GM13976 (cell line): ENCODE measurements around the gene ALCAM.
A peak's percentile ranks its signal among the peaks of the same experiment; 100 is the strongest.

Source experiments
- DNase-seq: peaks from one replicate; pipeline ENCODE4 v3.0.0; 2012; ENCODE audit warnings: low spot score
- in situ Hi-C: fragments of 300-500 bp; cut with MboI; formaldehyde crosslinking; loops from one replicate; pipeline ENCODE4 v1.12.0; 2022; ENCODE audit warnings: low sequenced_read_pairs, mixed read lengths, inconsistent platforms; ENCODE audit not compliant: unreplicated experiment
- TF ChIP-seq, protein P1 (sequence below): IDR thresholded peaks from 2 replicates; pipeline ENCODE4 v1.5.1; 2012; ENCODE audit warnings: borderline replicate concordance, mild to moderate bottlenecking; ENCODE audit not compliant: insufficient read depth; ENCODE audit errors: extremely low read depth, missing control alignments, control extremely low read depth

ALCAM gene

DNA sequence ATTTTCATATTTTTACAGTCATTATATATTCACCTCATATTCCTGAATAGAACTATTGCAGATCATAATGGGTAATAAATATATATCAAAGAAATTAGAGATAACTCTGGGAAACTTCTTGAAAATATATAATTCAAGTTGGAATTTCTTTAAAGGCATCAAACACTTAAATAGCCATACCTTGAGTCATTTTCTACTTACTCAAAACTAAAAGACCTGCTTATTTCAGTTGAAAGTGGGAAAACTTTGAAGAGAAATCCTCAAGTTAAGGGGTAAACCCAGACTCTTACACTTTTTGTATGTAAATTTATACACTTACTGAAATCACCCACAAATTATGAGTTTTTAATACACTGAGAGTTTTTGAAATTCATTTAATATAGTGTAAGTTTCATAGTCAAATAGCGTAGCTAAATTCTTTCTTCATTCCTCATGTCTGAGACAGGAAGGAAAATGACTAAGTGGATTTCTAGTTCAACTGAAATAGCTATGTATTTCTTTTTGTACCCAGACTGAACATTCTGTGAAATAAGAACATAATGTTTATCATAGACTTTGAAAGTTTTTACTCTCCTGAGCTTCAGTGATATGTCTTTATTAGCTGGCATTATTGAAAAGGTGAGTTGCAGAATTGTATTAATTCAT, 4.6 kb upstream of the ALCAM start:
- in situ Hi-C loops: loop anchor here (25.0 kb wide), 2 partner anchors 750 to 1075 kb away; no protein-coding TSS in a partner anchor
- no peak for DNase-seq
- TF ChIP-seq, protein P1, sequence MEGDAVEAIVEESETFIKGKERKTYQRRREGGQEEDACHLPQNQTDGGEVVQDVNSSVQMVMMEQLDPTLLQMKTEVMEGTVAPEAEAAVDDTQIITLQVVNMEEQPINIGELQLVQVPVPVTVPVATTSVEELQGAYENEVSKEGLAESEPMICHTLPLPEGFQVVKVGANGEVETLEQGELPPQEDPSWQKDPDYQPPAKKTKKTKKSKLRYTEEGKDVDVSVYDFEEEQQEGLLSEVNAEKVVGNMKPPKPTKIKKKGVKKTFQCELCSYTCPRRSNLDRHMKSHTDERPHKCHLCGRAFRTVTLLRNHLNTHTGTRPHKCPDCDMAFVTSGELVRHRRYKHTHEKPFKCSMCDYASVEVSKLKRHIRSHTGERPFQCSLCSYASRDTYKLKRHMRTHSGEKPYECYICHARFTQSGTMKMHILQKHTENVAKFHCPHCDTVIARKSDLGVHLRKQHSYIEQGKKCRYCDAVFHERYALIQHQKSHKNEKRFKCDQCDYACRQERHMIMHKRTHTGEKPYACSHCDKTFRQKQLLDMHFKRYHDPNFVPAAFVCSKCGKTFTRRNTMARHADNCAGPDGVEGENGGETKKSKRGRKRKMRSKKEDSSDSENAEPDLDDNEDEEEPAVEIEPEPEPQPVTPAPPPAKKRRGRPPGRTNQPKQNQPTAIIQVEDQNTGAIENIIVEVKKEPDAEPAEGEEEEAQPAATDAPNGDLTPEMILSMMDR: no peak

DNA sequence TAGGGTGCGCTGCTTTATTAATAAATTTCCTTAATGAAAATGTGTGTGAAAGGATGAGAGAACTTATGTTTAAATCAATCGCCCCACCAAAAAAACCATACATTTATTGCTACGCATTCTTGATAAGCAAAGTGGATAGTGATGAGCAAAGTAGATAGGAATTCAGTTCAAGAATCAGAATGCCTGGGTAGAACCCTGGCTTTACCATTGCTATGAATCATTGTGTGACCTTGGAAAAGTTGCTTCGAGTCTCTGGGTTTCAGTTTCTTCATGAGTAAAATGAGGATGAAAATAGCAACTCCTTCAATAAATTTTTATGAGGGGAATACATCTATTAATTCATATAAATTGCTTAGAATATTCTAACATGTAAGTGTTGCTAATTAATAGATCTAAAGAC, 2.6 kb upstream of the ALCAM start:
- TF ChIP-seq, protein P1: no peak
- in situ Hi-C loops: loop anchor here (25.0 kb wide), 2 partner anchors 752 to 1077 kb away; no protein-coding TSS in a partner anchor
- no peak for DNase-seq

DNA sequence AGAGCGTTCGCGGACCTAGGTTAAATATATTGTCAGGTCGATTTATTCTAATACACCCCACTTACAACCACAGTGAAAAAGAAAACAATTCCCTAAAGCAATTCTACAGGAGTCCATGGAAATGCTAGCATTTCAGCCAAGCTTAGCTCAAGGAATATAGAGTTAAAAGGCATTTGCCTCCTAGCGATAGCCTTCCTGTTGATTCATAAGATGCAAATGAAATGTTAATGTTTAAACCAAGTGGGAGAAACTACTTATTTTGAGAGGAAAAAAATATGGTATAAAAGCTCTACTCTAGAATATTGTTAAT, 1.7 kb upstream of the ALCAM start:
- TF ChIP-seq, protein P1: no peak
- in situ Hi-C loops: loop anchor here (25.0 kb wide), 2 partner anchors 753 to 1078 kb away; no protein-coding TSS in a partner anchor

DNA sequence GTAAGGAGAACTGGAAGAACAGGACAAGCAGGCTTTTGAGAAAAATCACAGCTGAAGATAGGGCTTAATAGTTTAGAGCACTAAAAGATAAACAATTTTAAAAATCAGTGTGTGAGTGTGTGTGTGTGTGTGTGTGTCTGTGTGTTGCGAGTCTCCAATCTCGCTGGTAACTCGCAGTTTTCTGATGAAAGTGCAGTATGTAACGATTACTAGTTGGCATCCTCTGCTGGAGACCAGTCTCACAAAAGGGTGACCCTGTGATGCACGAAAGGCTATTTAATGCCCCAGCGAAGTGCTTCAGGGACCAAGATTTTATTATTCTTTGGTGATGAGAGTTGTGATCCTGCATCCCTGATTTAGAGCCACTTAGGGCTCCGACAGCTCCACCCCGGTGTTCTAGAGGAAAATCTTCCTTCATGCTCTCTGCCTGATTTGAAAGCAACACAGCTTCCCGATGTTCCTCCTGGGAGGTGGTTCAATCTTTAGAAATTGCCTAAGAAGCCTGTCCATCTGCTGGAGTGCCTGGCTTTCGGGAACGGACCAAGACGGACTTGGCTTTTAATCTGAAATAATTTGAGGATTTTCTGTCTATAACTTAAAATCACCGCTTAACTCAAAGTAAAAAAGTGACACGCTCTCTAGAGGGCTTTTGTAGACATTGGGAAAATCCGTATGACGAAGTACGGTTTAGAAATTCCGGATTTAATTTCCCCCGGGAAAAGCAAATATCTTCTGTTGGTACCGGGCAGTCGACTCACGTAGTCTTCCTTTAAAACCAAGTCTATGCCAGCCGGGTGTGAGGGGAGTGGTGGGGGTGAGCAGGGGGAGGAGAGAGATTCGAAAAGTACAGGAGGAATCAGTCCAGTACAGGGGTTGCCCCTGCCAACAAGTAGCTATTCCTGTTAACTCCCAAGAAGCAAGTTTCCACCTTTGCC, 1.1 kb upstream of the ALCAM start:
- TF ChIP-seq, protein P1: no peak
- DNase-seq: no peak
- in situ Hi-C loops: loop anchor here (25.0 kb wide), 2 partner anchors 753 to 1078 kb away; no protein-coding TSS in a partner anchor

More for the DNA sequence above, 1.7 kb upstream of the ALCAM start:
- DNase-seq: no peak

DNA sequence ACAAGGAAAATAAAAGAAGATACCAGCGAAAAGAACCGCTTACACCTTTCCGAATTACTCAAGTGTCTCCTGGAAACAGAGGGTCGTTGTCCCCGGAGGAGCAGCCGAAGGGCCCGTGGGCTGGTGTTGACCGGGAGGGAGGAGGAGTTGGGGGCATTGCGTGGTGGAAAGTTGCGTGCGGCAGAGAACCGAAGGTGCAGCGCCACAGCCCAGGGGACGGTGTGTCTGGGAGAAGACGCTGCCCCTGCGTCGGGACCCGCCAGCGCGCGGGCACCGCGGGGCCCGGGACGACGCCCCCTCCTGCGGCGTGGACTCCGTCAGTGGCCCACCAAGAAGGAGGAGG, 325 bp downstream of the ALCAM start:
- peak; percentile 46 for DNase-seq
- in situ Hi-C loops: loop anchor here (25.0 kb wide), 2 partner anchors 755 to 1080 kb away; no protein-coding TSS in a partner anchor
- TF ChIP-seq, protein P1: no peak

DNA sequence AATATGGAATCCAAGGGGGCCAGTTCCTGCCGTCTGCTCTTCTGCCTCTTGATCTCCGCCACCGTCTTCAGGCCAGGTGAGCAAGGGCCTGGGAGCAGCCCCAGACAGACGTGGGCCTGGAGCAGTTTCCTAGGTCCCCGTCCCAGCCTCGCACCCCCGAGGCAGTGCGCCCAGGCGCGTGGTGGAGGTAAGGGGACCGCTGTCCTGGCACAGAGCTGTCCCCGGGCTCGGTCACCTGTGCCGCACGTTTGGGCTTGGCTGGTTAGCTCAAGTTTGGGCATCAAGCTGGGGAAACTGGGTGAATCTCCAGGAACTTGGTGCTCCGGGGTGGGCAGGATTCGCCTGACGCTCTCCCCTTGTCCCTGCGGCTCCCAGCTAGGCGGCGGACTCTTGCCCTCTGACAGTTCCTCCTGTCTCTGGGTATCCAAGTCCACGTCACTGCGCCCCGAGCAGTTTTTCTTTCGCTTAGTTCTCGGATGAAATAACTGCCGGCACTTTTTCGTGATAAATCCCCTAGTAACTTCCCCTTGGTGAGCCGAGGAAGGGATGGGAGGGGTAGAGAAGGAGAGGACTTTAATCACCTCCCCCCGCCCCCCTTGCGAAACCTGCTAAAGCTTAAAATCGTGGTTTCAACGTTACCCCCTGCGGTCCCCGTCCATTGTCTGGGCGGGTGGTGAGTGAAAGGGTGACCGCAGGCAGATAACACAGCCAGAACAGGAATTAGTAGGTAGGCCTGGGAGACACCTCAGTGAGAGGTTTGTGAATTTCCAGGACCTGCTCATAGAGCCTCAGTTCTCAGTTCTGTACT, 901 bp downstream of the ALCAM start:
- in situ Hi-C loops: loop anchor here (25.0 kb wide), 2 partner anchors 755 to 1080 kb away; no protein-coding TSS in a partner anchor
- peak; percentile 74 for DNase-seq
- TF ChIP-seq, protein P1: no peak
